DND-41 (cell line): ENCODE measurements around the gene DGKB.

ENCODE experiments used
- ATAC-seq: fragments of 200-7000 bp; cut with Tn5 transposase; 3 replicates; pipeline ENCODE4 v1.9.1; 2021; ENCODE audit warnings: low read depth; ENCODE audit not compliant: insufficient read depth
- DNase-seq: peaks from one replicate; pipeline ENCODE4 v3.0.0-alpha.2; 2020
- H2AFZ ChIP-seq: 2 replicates; pipeline ENCODE4 v1.6.0; 2012; ENCODE audit warnings: low read depth, low read length
- H3K27ac ChIP-seq: 2 replicates; pipeline ENCODE4 v1.5.1; 2012; ENCODE audit warnings: low read length, inconsistent platforms
- H3K27me3 ChIP-seq: fragments of 200-600 bp; sonication (generic); 2 replicates; pipeline ENCODE4 v1.6.0; 2012; ENCODE audit warnings: low read length, mild to moderate bottlenecking, inconsistent platforms; ENCODE audit not compliant: insufficient read depth, poor library complexity
- H3K36me3 ChIP-seq: 2 replicates; pipeline ENCODE4 v1.5.1; 2012; ENCODE audit warnings: low read length, inconsistent platforms; ENCODE audit not compliant: insufficient read depth
- H3K4me1 ChIP-seq: 2 replicates; pipeline ENCODE4 v1.5.1; 2012; ENCODE audit warnings: mild to moderate bottlenecking, low read length; ENCODE audit not compliant: insufficient read depth
- H3K4me2 ChIP-seq: 2 replicates; pipeline ENCODE4 v1.6.0; 2012; ENCODE audit warnings: mild to moderate bottlenecking, moderate library complexity, low read length, inconsistent platforms; ENCODE audit not compliant: insufficient read depth
- H3K4me3 ChIP-seq, 2 experiments: fragments of 200-600 bp in 1 of 2; shearing (Covaris generic) in 1 of 2; 2 replicates each; pipeline ENCODE4 v1.5.1; 2012 to 2016; ENCODE audit warnings: inconsistent platforms in 2 of 2, low read length in 2 of 2, mild to moderate bottlenecking in 2 of 2, low read depth in 1 of 2, moderate library complexity in 1 of 2
- H3K79me2 ChIP-seq: 2 replicates; pipeline ENCODE4 v1.6.0; 2012; ENCODE audit warnings: low read length, inconsistent platforms; ENCODE audit not compliant: insufficient read depth
- H3K9ac ChIP-seq: 2 replicates; pipeline ENCODE4 v1.6.0; 2012; ENCODE audit warnings: low read depth, mild to moderate bottlenecking, inconsistent platforms, low read length, moderate library complexity
- H3K9me3 ChIP-seq: 2 replicates; pipeline ENCODE4 v1.5.1; 2012; ENCODE audit warnings: low read length, moderate library complexity, mild to moderate bottlenecking, inconsistent platforms; ENCODE audit not compliant: insufficient read depth, severe bottlenecking
- H4K20me1 ChIP-seq: 2 replicates; pipeline ENCODE4 v1.6.0; 2012; ENCODE audit warnings: low read length; ENCODE audit not compliant: insufficient read depth
- CTCF ChIP-seq: IDR thresholded peaks from 2 replicates; pipeline ENCODE4 v1.5.1; 2012; ENCODE audit warnings: borderline replicate concordance, low read length, moderate library complexity, mild to moderate bottlenecking; ENCODE audit not compliant: poor library complexity, severe bottlenecking; ENCODE audit errors: extremely low read depth
- EZH2 ChIP-seq: IDR thresholded peaks from 3 replicates; pipeline ENCODE4 v1.6.1; 2012; ENCODE audit warnings: borderline replicate concordance, low read depth, mild to moderate bottlenecking, moderate library complexity, low read length, inconsistent platforms; ENCODE audit not compliant: severe bottlenecking

Gene DGKB

GRCh38 chr7:14685167-14685566 lies 217.4 kb downstream of the DGKB start:
- DNase-seq (no peak), ATAC-seq (no peak)
- Histone ChIP-seq H4K20me1 (no peaks in the 10 kb centered on the region), H3K79me2 (no peaks in the 10 kb centered on the region), H3K27ac (no peak overlapping the region), H3K27me3 (no peaks in the 10 kb centered on the region), H3K9me3 (no peaks in the 10 kb centered on the region), H3K4me3 (no peak overlapping the region), H3K4me1 (no peaks in the 10 kb centered on the region), H3K9ac (no peak overlapping the region), H3K4me2 (no peak overlapping the region), H3K36me3 (no peaks in the 10 kb centered on the region), H2AFZ (no peak overlapping the region)
- no peak for TF ChIP-seq EZH2
- TF ChIP-seq CTCF, result no peak

GRCh38 chr7:14682910-14683465 lies 219.6 kb downstream of the DGKB start:
- Histone ChIP-seq H3K4me2 (no peak overlapping the region), H4K20me1 (no peaks in the 10 kb centered on the region), H3K27ac (no peak overlapping the region), H3K79me2 (no peaks in the 10 kb centered on the region), H3K9me3 (no peaks in the 10 kb centered on the region), H3K9ac (no peak overlapping the region), H3K4me1 (no peaks in the 10 kb centered on the region), H3K36me3 (no peaks in the 10 kb centered on the region), H2AFZ (no peak overlapping the region), H3K27me3 (no peaks in the 10 kb centered on the region), H3K4me3 (no peak overlapping the region)
- no peak for ATAC-seq
- no peak for DNase-seq
- TF ChIP-seq CTCF (no peak), EZH2 (no peak)

- no peak overlapping the region for H3K4me3 ChIP-seq
- no peak for TF ChIP-seq EZH2
- no peak for TF ChIP-seq CTCF
- H3K27ac ChIP-seq, result no peak overlapping the region
- ATAC-seq (no peak), DNase-seq (no peak)
- no peaks in the 10 kb centered on the region for H3K9me3 ChIP-seq
- H3K27me3 ChIP-seq, result no peaks in the 10 kb centered on the region
- no peaks in the 10 kb centered on the region for H4K20me1 ChIP-seq
- no peak overlapping the region for H3K9ac ChIP-seq
- no peaks in the 10 kb centered on the region for H3K4me1 ChIP-seq
- no peaks in the 10 kb centered on the region for H3K36me3 ChIP-seq
- no peak overlapping the region for H3K4me2 ChIP-seq
- no peak overlapping the region for H2AFZ ChIP-seq
- no peaks in the 10 kb centered on the region for H3K79me2 ChIP-seq
Observed at GRCh38 chr7:14676896-14677295, 225.7 kb downstream of the DGKB start.

GRCh38 chr7:14673202-14673601 lies 229.3 kb downstream of the DGKB start:
- no peaks in the 10 kb centered on the region for H3K4me1 ChIP-seq
- no peaks in the 10 kb centered on the region for H3K9me3 ChIP-seq
- H3K4me3 ChIP-seq, result no peak overlapping the region
- ATAC-seq, result no peak
- no peak overlapping the region for H2AFZ ChIP-seq
- no peak overlapping the region for H3K27ac ChIP-seq
- no peak for DNase-seq
- H4K20me1 ChIP-seq, result no peaks in the 10 kb centered on the region
- H3K9ac ChIP-seq, result no peak overlapping the region
- H3K79me2 ChIP-seq, result no peaks in the 10 kb centered on the region
- TF ChIP-seq EZH2, result no peak
- TF ChIP-seq CTCF, result no peak
- no peaks in the 10 kb centered on the region for H3K36me3 ChIP-seq
- no peaks in the 10 kb centered on the region for H3K27me3 ChIP-seq
- H3K4me2 ChIP-seq, result no peak overlapping the region
